Ishikawa (cell line): Measurements from ENCODE around the gene ADGB.

ENCODE experiments used
- CEBPB ChIP-seq: IDR thresholded peaks from 2 replicates; pipeline ENCODE4 v1.6.1; 2012
- CREB1 ChIP-seq: IDR thresholded peaks from 2 replicates; pipeline ENCODE4 v1.6.1; 2012; ENCODE audit warnings: low read depth
- EP300 ChIP-seq: IDR thresholded peaks from 2 replicates; pipeline ENCODE4 v1.6.1; 2012; ENCODE audit warnings: borderline replicate concordance
- NFIC ChIP-seq: IDR thresholded peaks from 2 replicates; pipeline ENCODE4 v1.6.1; 2012
- RAD21 ChIP-seq: IDR thresholded peaks from 2 replicates; pipeline ENCODE4 v1.6.1; 2012; ENCODE audit warnings: low read depth
- TAF1 ChIP-seq: IDR thresholded peaks from 2 replicates; pipeline ENCODE4 v1.6.1; 2012; ENCODE audit warnings: low read depth, mild to moderate bottlenecking
- TEAD4 ChIP-seq: IDR thresholded peaks from 2 replicates; pipeline ENCODE4 v1.6.1; 2012
- TF ChIP-seq, protein P1 (sequence below): IDR thresholded peaks from 2 replicates; pipeline ENCODE4 v1.6.1; 2012
- TF ChIP-seq, protein P2 (sequence below): IDR thresholded peaks from 2 replicates; pipeline ENCODE4 v1.6.1; 2012; ENCODE audit warnings: low read depth, mild to moderate bottlenecking

DNA sequence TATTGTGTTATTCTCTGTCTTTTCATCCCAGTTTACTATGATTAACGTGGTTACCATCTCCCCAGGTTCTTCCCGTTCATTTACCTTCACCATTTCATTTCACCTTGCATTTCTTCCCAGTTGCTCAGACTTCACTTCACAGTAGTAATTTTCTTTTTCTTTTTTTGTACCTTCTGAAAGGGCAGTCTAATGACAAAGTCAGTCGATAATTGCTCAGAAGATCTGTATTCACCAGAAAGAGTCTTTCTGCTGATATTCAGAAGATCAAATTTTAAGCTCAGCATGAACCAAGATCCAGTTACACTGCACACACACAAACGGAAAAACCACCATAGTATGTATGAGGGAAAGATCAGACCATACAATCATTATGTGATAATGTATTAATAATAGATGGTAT is 265.5 kb downstream of the ADGB start:
- no peak for TF ChIP-seq CEBPB
- TF ChIP-seq TEAD4 = no peak
- TF ChIP-seq, protein P1, sequence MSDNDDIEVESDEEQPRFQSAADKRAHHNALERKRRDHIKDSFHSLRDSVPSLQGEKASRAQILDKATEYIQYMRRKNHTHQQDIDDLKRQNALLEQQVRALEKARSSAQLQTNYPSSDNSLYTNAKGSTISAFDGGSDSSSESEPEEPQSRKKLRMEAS = no peak
- no peak for TF ChIP-seq CREB1
- TF ChIP-seq RAD21 = no peak
- TF ChIP-seq, protein P2, sequence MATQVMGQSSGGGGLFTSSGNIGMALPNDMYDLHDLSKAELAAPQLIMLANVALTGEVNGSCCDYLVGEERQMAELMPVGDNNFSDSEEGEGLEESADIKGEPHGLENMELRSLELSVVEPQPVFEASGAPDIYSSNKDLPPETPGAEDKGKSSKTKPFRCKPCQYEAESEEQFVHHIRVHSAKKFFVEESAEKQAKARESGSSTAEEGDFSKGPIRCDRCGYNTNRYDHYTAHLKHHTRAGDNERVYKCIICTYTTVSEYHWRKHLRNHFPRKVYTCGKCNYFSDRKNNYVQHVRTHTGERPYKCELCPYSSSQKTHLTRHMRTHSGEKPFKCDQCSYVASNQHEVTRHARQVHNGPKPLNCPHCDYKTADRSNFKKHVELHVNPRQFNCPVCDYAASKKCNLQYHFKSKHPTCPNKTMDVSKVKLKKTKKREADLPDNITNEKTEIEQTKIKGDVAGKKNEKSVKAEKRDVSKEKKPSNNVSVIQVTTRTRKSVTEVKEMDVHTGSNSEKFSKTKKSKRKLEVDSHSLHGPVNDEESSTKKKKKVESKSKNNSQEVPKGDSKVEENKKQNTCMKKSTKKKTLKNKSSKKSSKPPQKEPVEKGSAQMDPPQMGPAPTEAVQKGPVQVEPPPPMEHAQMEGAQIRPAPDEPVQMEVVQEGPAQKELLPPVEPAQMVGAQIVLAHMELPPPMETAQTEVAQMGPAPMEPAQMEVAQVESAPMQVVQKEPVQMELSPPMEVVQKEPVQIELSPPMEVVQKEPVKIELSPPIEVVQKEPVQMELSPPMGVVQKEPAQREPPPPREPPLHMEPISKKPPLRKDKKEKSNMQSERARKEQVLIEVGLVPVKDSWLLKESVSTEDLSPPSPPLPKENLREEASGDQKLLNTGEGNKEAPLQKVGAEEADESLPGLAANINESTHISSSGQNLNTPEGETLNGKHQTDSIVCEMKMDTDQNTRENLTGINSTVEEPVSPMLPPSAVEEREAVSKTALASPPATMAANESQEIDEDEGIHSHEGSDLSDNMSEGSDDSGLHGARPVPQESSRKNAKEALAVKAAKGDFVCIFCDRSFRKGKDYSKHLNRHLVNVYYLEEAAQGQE = no peak
- TF ChIP-seq EP300 = no peak
- no peak for TF ChIP-seq TAF1
- no peak for TF ChIP-seq NFIC
